ENCODE measurements around the gene KIAA1671.
A peak's percentile ranks its signal among the peaks of the same experiment; 100 is the strongest.

The KIAA1671 gene

GRCh38 chr22:25048659-25049647 is 96.4 kb downstream of the KIAA1671 start:
- peak; percentile 29 to 58 (median 42) for DNase-seq

DNA sequence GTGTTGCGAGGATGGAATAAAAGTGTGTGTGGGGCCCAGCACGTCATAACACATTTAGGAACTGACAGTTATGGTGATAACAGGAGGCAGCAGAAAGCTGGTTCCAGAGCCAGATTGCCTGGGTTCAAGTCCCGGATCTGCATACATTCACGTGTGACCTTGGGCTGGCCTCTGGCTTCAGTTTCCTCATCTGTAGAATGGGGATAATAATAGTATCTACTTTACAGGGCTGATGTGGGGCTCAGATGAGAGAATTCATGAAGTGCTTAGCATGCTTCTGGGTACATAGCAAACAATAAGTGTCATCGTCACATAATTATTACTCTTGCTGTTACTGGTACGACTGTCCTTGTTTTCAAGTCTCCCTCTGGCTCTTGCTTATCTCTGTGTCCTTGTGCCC is 97.3 kb downstream of the KIAA1671 start:
- DNase-seq = no peak

- DNase-seq = no peak
These were observed 98.0 kb downstream of the KIAA1671 start for GRCh38 chr22:25050566-25050965.

DNA sequence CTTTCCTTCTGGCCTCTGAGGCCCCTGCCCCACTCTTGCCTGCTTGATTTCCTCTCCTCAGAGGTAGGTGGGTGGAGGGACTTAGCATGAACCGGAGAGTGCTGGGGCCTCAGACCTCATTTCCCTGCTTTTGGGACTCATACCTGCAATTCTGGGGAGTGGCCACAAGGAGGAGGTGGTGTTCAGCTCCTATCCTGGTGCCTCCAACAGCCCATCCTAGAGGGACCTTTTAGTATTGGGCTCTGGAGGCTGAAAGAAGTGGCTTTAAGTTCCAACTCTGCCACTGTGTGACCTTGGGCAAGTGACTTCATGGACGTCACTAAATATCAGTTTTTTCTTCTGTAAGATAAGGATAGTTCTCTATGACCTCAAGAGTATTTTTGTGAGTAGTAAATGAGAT is 98.6 kb downstream of the KIAA1671 start:
- no peak for DNase-seq

- DNase-seq = no peak
These were observed 99.6 kb downstream of the KIAA1671 start for GRCh38 chr22:25051983-25052710.

GRCh38 chr22:25053153-25053805 is 100.8 kb downstream of the KIAA1671 start:
- DNase-seq = no peak

DNA sequence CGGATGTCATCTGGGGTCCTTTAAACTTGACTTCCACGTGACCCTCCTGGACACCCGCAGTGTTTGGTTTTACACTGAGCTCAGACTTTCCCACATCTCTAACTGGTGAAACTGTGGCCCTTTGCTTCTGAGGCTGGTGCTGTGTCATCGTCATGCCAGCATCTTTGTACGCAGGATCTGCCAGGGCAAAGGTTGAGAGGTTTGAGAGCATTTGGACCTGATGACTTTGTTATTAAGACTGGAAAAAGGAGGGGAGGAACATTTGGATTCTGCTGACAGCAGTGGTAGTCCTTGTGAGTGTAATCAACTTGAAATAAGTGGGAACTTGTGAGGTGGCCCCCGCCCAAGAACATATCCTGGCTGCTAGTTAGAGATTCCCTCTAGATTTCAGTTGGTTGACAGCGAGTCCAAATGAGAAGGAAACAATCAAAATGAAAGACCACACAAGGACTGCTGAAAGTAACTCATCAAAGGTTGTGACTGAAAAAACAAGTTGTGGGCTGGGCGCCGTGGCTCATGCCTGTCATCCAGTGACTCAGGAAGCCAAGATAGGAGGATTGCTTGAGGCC is 102.5 kb downstream of the KIAA1671 start:
- no peak for DNase-seq

GRCh38 chr22:25057013-25057881 is 104.7 kb downstream of the KIAA1671 start:
- peak; percentile 48 to 71 (median 68) for DNase-seq

GRCh38 chr22:25059438-25059837 is 106.9 kb downstream of the KIAA1671 start:
- DNase-seq = no peak

GRCh38 chr22:25060522-25061071 is 108.1 kb downstream of the KIAA1671 start:
- DNase-seq = no peak

DNA sequence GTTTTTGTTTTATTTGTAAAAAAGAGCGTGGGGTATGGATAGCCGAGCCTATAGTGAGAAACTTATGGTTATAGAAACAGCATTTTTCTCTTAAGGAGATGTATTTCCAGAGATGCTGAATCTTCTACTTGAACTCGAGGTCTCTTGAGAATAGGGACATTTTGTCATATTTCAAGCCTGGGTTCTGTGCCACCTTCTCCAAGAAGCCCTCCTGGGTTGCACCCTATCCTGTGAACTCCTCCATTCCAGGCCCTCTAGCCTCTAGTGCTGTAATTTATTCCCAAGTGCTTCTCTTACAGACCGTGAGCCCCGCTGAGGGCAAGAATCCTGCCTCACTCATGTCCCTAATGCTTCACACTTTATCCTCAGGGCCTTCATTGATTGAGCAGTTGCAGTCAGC is 108.6 kb downstream of the KIAA1671 start:
- no peak for DNase-seq

GRCh38 chr22:25061605-25062376 is 109.3 kb downstream of the KIAA1671 start:
- DNase-seq = no peak

GRCh38 chr22:25062386-25063085 is 110.0 kb downstream of the KIAA1671 start:
- peak in 2 of 4 experiments; percentile 76 to 80 for DNase-seq

GRCh38 chr22:25064894-25065560 is 112.5 kb downstream of the KIAA1671 start:
- DNase-seq = no peak

- no peak for DNase-seq
These were observed 114.4 kb downstream of the KIAA1671 start for GRCh38 chr22:25066861-25067435.

DNA sequence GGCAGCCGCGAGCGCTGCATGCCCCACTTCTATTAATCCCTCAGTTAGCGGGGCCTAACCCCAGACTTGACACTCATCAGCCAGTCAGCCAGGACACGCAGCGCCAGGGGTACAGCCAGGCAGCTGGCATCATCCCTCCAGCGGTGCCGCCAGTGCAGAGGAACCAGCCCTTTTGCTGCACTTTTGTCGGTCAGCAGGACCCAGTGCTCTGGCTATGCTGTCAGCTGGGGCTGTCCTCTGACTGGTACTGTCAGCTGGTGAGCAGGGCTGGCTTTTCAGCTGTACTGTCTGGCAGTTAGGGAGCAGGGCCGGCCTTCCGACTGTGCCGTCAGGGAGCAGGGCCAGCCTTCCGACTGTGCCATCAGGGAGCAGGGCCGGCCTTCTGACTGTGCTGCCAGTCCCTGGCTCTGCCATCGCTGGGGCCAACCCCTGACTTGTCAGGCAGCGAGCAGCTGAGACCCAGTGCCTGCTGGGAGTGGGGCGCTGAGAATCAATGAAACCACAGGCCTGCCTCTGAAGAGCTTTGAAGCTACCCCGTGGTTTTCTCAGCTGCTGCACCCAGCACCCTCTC is 115.4 kb downstream of the KIAA1671 start:
- peak in 3 of 4 experiments; percentile 33 to 82 (median 74) for DNase-seq

GRCh38 chr22:25068707-25069106 is 116.2 kb downstream of the KIAA1671 start:
- DNase-seq = peak in 1 of 4 experiments; percentile 12

GRCh38 chr22:25069426-25069757 is 116.9 kb downstream of the KIAA1671 start:
- no peak for DNase-seq
